ENCODE results near the gene RERGL. TPM values are rescaled to one million over a fixed set of nuclear protein-coding genes. Genes with fewer than 3 reads are reported as not detected.

The RERGL gene
- total and polyA plus RNA-seq, 2 donors (not counting 1 experiment from before 2014, with no cell fraction given): 0.09 TPM; not detected in 1

Other genes with a start within 250 kb of the RERGL start
- not detected in 2 replicates for gene PIK3C2G, start 171.3 kb upstream of the RERGL start, total RNA-seq
- gene PIK3C2G, start 171.3 kb upstream of the RERGL start, polyA plus RNA-seq: not detected in 2 replicates

All from fibroblast of lung (primary cell).